Stimulated activated naive CD8-positive, alpha-beta T cell treated with anti-CD3 and anti-CD28 coated beads, Interleukin-15, amount 100 ng/mL, for 72 hours (primary cell): ENCODE measurements around the gene ATG9B.

ENCODE experiments used
- ATAC-seq: fragments of 150-1000 bp; cut with Tn5 transposase; 2 replicates; pipeline ENCODE4 v1.10.0; 2021; ENCODE audit warnings: mild to moderate bottlenecking, moderate library complexity
- DNase-seq, 2 donors: peaks; one replicate each; pipeline ENCODE4 v3.0.0; 2021 to 2022
- H3K27ac Mint-ChIP-seq, 2 donors: one replicate each; pipeline ENCODE4 v1.8.0; 2022; ENCODE audit warnings: mild to moderate bottlenecking in 2 of 2, mixed read lengths in 2 of 2, moderate library complexity in 2 of 2
- H3K27me3 Mint-ChIP-seq: one replicate; pipeline ENCODE4 v1.8.0; 2022; ENCODE audit warnings: mixed read lengths
- H3K4me1 Mint-ChIP-seq: one replicate; pipeline ENCODE4 v1.8.0; 2022; ENCODE audit warnings: mild to moderate bottlenecking, mixed read lengths
- H3K4me3 Mint-ChIP-seq, 2 donors: one replicate each; pipeline ENCODE4 v1.8.0; 2022; ENCODE audit warnings: mild to moderate bottlenecking in 2 of 2, mixed read lengths in 2 of 2, moderate library complexity in 1 of 2
- H3K9me3 Mint-ChIP-seq, 2 donors: one replicate each; pipeline ENCODE4 v1.8.0; 2022; ENCODE audit warnings: mixed read lengths in 2 of 2

Gene ATG9B

DNA sequence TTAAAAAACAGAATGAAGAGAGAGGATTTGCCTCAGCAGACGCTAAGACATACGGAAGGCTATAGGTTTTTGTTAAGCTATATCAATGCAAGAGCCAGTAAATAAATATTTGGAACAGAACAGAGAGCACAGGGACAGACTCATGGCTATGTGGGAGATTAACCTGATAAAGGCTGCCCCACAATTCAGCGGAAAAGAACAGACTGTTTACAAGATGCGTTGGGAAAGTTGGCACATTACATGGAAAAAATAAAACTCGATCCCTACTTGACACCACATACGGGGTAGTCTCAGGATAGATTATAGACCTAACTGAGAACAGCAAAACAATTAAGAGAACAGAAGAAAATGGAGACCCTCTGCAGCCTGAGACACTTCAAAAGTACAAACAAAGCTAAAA lies 56.9 kb downstream of the ATG9B start:
- no peak overlapping the region for H3K27ac Mint-ChIP-seq
- no peak for ATAC-seq
- peaks cover 24% of the 10 kb centered on the region for H3K4me1 Mint-ChIP-seq

GRCh38 chr7:150966002-150966401 lies 58.3 kb downstream of the ATG9B start:
- Mint-ChIP-seq H3K27me3 (peaks cover 23% of the 10 kb centered on the region), H3K27ac (no peak overlapping the region), H3K9me3 (no peaks in the 10 kb centered on the region), H3K4me1 (peaks cover 26% of the 10 kb centered on the region), H3K4me3 (no peak overlapping the region)
- DNase-seq (no peak), ATAC-seq (no peak)

More for the DNA sequence above, 56.9 kb downstream of the ATG9B start:
- Mint-ChIP-seq H3K4me3 (no peak overlapping the region), H3K9me3 (no peaks in the 10 kb centered on the region), H3K27me3 (peaks cover 9% of the 10 kb centered on the region)
- DNase-seq: no peak

DNA sequence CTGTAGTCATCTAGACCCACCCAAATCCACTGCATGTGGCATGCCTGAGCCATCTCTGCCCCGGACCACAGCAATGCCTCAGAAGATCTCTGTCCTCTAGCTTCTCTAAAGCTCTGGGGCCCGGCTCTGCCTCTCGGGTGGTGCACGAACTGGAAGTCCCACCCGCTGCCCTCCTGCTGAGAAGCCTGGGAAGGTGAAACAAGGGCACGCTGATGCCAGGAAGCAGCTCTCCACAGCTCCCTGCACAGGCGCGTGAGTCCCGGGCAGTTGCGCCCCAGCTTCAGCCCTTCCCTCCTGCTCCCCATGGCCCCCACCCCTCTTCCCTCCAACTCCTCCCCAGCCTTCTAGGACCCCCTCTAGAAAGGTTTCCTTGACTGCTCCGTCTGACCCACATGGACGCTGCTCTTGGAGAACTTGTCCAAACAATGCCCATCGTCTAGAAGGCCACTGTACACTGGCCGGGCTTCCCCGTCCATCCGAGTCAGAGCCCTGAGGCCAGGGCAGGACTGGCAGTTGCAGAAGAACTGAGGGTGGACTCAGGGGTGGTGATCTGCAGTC lies 58.9 kb downstream of the ATG9B start:
- ATAC-seq: no peak
- Mint-ChIP-seq H3K4me3 (no peak overlapping the region), H3K27me3 (peaks cover 25% of the 10 kb centered on the region), H3K9me3 (no peaks in the 10 kb centered on the region), H3K4me1 (peaks cover 26% of the 10 kb centered on the region), H3K27ac (no peak overlapping the region)
- DNase-seq: no peak
